MM.1S (cell line): Measurements from ENCODE around the gene CTSD.

ENCODE experiments used
- CTCF ChIP-seq: fragments of 300-600 bp; sonication (generic); IDR thresholded peaks from 2 replicates; pipeline ENCODE4 v1.5.1; 2016; ENCODE audit warnings: antibody characterized with exemption, low read length, mixed read lengths
- EZH2phosphoT487 ChIP-seq: fragments of 300-600 bp; sonication (generic); IDR thresholded peaks from 2 replicates; pipeline ENCODE4 v1.6.1; 2018; ENCODE audit warnings: antibody characterized with exemption, low read length

- no peak for TF ChIP-seq CTCF
- no peak for TF ChIP-seq EZH2phosphoT487
Observed at GRCh38 chr11:1779806-1780699, 16.3 kb upstream of the CTSD start.
